ENCODE measurements around the gene DMRTA1.

Gene DMRTA1

DNA sequence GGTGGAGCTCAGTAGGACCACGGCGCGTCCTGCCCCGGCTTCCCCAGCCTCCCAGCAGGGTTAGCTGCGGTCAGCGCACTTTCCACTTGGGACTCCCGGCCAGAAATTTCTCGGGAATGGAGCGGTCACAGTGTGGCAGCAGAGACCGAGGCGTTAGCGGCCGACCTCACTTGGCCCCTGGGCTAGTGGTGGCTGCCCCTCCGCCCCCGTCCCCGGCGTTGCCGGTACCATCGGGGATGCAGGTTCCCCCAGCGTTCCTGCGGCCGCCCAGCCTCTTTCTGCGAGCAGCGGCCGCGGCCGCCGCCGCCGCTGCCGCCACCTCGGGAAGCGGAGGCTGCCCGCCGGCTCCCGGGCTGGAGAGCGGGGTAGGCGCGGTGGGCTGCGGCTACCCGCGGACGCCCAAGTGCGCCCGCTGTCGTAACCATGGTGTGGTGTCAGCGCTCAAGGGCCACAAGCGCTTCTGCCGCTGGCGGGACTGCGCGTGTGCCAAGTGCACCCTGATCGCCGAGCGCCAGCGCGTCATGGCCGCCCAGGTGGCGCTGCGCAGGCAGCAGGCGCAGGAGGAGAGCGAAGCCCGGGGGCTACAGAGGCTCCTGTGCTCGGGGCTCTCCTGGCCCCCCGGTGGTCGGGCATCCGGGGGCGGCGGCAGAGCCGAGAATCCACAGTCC is 460 bp downstream of the DMRTA1 start:
- TF ChIP-seq, protein P1, sequence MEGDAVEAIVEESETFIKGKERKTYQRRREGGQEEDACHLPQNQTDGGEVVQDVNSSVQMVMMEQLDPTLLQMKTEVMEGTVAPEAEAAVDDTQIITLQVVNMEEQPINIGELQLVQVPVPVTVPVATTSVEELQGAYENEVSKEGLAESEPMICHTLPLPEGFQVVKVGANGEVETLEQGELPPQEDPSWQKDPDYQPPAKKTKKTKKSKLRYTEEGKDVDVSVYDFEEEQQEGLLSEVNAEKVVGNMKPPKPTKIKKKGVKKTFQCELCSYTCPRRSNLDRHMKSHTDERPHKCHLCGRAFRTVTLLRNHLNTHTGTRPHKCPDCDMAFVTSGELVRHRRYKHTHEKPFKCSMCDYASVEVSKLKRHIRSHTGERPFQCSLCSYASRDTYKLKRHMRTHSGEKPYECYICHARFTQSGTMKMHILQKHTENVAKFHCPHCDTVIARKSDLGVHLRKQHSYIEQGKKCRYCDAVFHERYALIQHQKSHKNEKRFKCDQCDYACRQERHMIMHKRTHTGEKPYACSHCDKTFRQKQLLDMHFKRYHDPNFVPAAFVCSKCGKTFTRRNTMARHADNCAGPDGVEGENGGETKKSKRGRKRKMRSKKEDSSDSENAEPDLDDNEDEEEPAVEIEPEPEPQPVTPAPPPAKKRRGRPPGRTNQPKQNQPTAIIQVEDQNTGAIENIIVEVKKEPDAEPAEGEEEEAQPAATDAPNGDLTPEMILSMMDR (IDR thresholded peaks at IDR 0.05; ENCODE audit: low read depth, low read length) = no peak
- peak overlapping the region; percentile 54 for H3K4me3 ChIP-seq (ENCODE audit: low read depth, low read length)

DNA sequence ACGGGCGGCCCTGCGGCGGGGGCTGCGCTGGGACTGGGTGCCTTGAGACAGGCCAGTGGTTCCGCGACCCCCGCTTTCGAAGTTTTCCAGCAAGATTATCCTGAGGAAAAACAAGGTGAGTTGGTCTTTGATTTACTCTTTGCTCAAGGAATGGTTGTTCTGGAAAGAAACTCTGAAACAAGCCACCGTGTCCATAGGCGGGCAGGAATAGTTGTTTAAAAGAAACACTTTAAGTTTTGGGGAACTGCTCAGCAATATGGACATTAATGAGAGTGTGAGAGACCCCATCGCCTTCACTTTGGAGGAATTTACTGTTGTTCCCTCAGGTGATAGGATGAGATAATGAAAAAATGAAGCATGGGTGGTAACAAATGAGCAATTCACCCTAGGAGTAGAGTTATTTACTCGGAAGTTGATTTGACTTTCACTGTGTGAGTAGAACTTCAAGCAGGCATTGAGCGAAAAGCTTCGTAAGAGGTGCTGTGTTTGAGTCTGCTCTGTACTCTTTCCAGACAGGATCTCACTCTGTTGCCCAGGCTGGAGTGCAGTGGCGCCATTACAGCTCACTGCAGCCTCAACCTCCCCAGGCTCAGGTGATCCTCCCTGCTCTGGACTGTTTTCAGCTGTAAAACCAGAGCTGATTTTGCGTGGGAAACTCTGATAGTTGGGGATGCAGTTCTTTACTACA is 1.1 kb downstream of the DMRTA1 start:
- H3K4me3 ChIP-seq (ENCODE audit: low read depth, low read length) = peak overlapping the region; percentile 54
- TF ChIP-seq, protein P1 (IDR thresholded peaks at IDR 0.05; ENCODE audit: low read depth, low read length) = no peak

DNA sequence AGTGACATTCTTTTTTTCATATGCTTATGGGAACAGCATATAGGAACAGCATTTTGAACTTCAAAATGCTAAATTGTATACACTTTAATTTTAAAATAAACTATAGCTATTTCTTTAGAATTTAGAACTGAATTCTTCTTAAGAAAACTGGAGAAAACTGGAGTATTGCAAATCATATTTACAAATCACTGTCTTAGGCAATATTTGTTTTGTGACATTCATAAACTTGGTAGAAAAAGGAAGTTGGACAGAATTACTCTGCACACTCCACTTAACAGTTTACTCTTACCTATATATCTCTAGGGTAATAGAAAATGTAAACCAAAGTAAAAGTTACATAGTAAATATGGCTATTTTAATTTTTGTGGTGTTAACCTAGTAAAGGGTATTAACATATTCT is 3.1 kb downstream of the DMRTA1 start:
- TF ChIP-seq, protein P1 (IDR thresholded peaks at IDR 0.05; ENCODE audit: low read depth, low read length) = no peak
- H3K4me3 ChIP-seq (ENCODE audit: low read depth, low read length) = no peak overlapping the region

DNA sequence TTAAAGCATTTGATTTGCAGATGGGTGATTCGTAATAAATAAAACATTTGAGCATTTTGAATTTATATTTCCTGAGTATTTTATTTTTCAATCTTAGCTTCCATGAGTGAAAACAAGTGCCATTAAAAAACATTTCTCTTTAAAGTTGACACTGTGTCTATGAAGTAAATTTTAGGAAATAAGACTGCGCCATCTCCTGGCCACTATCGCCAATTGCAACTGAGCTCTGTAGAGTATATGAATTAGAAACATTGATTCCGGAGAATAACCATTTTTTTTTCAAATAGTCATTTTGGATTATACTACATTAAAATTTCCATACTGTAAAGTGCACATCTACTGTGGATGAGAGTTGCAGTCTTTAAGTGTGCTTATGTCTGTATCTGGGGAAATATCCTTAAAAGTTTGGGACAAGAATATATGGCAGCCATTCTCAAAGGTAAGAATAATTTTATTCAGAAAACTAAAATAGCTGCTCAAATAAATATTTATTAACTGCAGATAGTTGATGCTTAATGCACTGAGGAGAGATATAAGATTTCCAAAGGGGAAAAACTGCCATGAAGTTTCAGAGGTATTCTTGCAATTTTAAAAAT is 5.9 kb downstream of the DMRTA1 start:
- TF ChIP-seq, protein P1 (IDR thresholded peaks at IDR 0.05; ENCODE audit: low read depth, low read length) = peak; percentile 60
- H3K4me3 ChIP-seq (ENCODE audit: low read depth, low read length) = no peak overlapping the region

DNA sequence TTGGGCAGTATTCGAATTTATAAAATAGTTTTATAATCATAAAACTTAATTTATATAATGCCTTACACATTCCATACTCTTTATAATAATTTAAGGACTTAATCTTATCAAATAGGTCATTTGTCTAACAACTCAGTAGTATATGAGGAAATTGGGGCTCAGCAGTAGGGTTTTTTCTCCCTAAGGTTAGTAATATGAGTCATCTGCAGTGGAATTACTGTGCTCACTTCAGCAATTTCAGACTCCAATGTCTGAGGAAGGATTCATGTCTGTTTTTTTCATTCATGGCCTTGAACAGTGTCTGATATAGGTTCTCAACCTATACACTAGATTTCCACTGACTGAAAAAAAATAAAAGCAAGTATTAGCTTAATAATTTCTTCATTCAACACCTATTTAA is 7.4 kb downstream of the DMRTA1 start:
- no peak overlapping the region for H3K4me3 ChIP-seq (ENCODE audit: low read depth, low read length)
- TF ChIP-seq, protein P1 (IDR thresholded peaks at IDR 0.05; ENCODE audit: low read depth, low read length) = no peak

DNA sequence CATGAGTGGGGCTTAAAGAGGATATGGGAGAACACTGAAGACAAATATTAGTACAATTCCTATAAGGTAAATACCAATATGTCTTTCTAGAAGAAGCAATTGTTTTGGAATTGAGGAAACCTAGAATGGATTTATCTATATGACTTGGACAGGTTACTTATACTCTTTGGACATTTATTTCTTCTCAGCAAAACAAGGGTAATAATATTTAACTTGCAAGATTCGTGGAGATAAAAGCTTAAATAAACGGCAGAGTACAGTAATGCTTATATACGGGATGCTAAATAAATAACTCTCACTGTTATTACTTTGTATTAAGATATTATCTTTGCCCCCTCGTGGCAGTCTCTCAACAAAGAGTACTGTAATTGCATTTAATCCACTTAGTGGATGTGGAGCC is 8.6 kb downstream of the DMRTA1 start:
- TF ChIP-seq, protein P1 (IDR thresholded peaks at IDR 0.05; ENCODE audit: low read depth, low read length) = no peak
- H3K4me3 ChIP-seq (ENCODE audit: low read depth, low read length) = no peak overlapping the region

GRCh38 chr9:22457448-22457847 is 10.8 kb downstream of the DMRTA1 start:
- TF ChIP-seq, protein P1 (IDR thresholded peaks at IDR 0.05; ENCODE audit: low read depth, low read length) = no peak
- no peak overlapping the region for H3K4me3 ChIP-seq (ENCODE audit: low read depth, low read length)

All from WI38 (cell line).